HK-2 (cell line): ENCODE results near the gene HOXA5.
A peak's percentile ranks its signal among the peaks of the same experiment; 100 is the strongest.

Source experiments
- DNase-seq: peaks from one replicate; pipeline ENCODE4 v3.0.0-alpha.2; 2018; ENCODE audit not compliant: unreplicated experiment

Gene HOXA5

GRCh38 chr7:27148756-27149641 lies 5.5 kb upstream of the HOXA5 start:
- DNase-seq = no peak

- DNase-seq = peak; percentile 70
These were observed 4.7 kb upstream of the HOXA5 start for GRCh38 chr7:27148031-27148755.

- peak; percentile 65 for DNase-seq
These were observed 3.9 kb upstream of the HOXA5 start, which contains the start of gene HOXA6 for GRCh38 chr7:27147199-27148030. Gene HOXA6 (minus strand): TSS chr7:27147774. CDS start chr7:27147749, 25 bp downstream.

GRCh38 chr7:27146491-27147198 lies 3.2 kb upstream of the HOXA5 start:
- DNase-seq = no peak

- DNase-seq = no peak
These were observed 2.5 kb upstream of the HOXA5 start for GRCh38 chr7:27145914-27146412.

- DNase-seq = no peak
These were observed 1.9 kb upstream of the HOXA5 start for GRCh38 chr7:27145165-27145913.

GRCh38 chr7:27144781-27145164 lies 1.3 kb upstream of the HOXA5 start:
- DNase-seq = no peak

GRCh38 chr7:27143950-27144780 lies 684 bp upstream of the HOXA5 start:
- DNase-seq = no peak

- DNase-seq = no peak
These were observed 880 bp downstream of the HOXA5 start for GRCh38 chr7:27142580-27143022.

GRCh38 chr7:27141923-27142579 lies 1.4 kb downstream of the HOXA5 start:
- DNase-seq = peak; percentile 66

GRCh38 chr7:27141137-27141922 lies 2.2 kb downstream of the HOXA5 start:
- no peak for DNase-seq

GRCh38 chr7:27140126-27140857 lies 3.2 kb downstream of the HOXA5 start:
- DNase-seq = no peak

GRCh38 chr7:27139334-27140125 lies 4.0 kb downstream of the HOXA5 start:
- DNase-seq = no peak

GRCh38 chr7:27138985-27139333 lies 4.5 kb downstream of the HOXA5 start:
- DNase-seq = no peak

- DNase-seq = no peak
These were observed 5.0 kb downstream of the HOXA5 start for GRCh38 chr7:27138472-27138871.

GRCh38 chr7:27137640-27138315 lies 5.7 kb downstream of the HOXA5 start:
- DNase-seq = no peak
